Urothelium cell line (cell line): ENCODE results near the gene PRKCH.

Source experiments
- DNase-seq: peaks from one replicate; pipeline ENCODE4 v3.0.0; 2011; ENCODE audit warnings: low spot score, mixed read lengths
- FAIRE-seq: peaks from 2 replicates; lab custom pipeline; 2011; peaks lifted over from hg19 to GRCh38; lab: Jason Lieb, UNC

The PRKCH gene

GRCh38 chr14:61468063-61468825 is 146.9 kb downstream of the PRKCH start:
- no peak for FAIRE-seq
- no peak for DNase-seq

GRCh38 chr14:61469781-61470180 is 148.4 kb downstream of the PRKCH start:
- no peak for DNase-seq
- FAIRE-seq: no peak

GRCh38 chr14:61470261-61470960 is 149.0 kb downstream of the PRKCH start:
- DNase-seq (peak; percentile 84), FAIRE-seq (peak; percentile 13)

- peak; percentile 52 for FAIRE-seq
- DNase-seq: no peak
These were observed 149.5 kb downstream of the PRKCH start for GRCh38 chr14:61470961-61471293.

GRCh38 chr14:61471297-61472005 is 150.1 kb downstream of the PRKCH start:
- DNase-seq (no peak), FAIRE-seq (no peak)

- DNase-seq (peak; percentile 88), FAIRE-seq (peak; percentile 20)
These were observed 150.8 kb downstream of the PRKCH start for GRCh38 chr14:61472011-61472672.

GRCh38 chr14:61472801-61473376 is 151.5 kb downstream of the PRKCH start:
- FAIRE-seq: no peak

GRCh38 chr14:61474015-61474414 is 152.6 kb downstream of the PRKCH start:
- FAIRE-seq: no peak

More at GRCh38 chr14:61472801-61473376, 151.5 kb downstream of the PRKCH start:
- DNase-seq: no peak

GRCh38 chr14:61474701-61475100 is 153.3 kb downstream of the PRKCH start:
- no peak for DNase-seq
- no peak for FAIRE-seq

More at GRCh38 chr14:61474015-61474414, 152.6 kb downstream of the PRKCH start:
- no peak for DNase-seq

GRCh38 chr14:61475316-61475715 is 153.9 kb downstream of the PRKCH start:
- peak; percentile 68 for DNase-seq
- FAIRE-seq: no peak

GRCh38 chr14:61476105-61476753 is 154.8 kb downstream of the PRKCH start:
- DNase-seq (no peak), FAIRE-seq (no peak)

- no peak for DNase-seq
These were observed 155.5 kb downstream of the PRKCH start for GRCh38 chr14:61476754-61477410.

GRCh38 chr14:61477712-61478462 is 156.5 kb downstream of the PRKCH start:
- DNase-seq (peak; percentile 62), FAIRE-seq (peak; percentile 65)

More at GRCh38 chr14:61476754-61477410, 155.5 kb downstream of the PRKCH start:
- no peak for FAIRE-seq

GRCh38 chr14:61478971-61479473 is 157.6 kb downstream of the PRKCH start:
- no peak for DNase-seq

GRCh38 chr14:61479746-61480502 is 158.5 kb downstream of the PRKCH start:
- no peak for FAIRE-seq
- DNase-seq: no peak

More at GRCh38 chr14:61478971-61479473, 157.6 kb downstream of the PRKCH start:
- no peak for FAIRE-seq

- FAIRE-seq: peak; percentile 5
- DNase-seq: no peak
These were observed 159.4 kb downstream of the PRKCH start for GRCh38 chr14:61480704-61481285.

- DNase-seq (no peak), FAIRE-seq (no peak)
These were observed 160.3 kb downstream of the PRKCH start for GRCh38 chr14:61481701-61482100.
